ENCODE results near the gene IFNA6.
A peak's percentile ranks its signal among the peaks of the same experiment; 100 is the strongest.

The IFNA6 gene

DNA sequence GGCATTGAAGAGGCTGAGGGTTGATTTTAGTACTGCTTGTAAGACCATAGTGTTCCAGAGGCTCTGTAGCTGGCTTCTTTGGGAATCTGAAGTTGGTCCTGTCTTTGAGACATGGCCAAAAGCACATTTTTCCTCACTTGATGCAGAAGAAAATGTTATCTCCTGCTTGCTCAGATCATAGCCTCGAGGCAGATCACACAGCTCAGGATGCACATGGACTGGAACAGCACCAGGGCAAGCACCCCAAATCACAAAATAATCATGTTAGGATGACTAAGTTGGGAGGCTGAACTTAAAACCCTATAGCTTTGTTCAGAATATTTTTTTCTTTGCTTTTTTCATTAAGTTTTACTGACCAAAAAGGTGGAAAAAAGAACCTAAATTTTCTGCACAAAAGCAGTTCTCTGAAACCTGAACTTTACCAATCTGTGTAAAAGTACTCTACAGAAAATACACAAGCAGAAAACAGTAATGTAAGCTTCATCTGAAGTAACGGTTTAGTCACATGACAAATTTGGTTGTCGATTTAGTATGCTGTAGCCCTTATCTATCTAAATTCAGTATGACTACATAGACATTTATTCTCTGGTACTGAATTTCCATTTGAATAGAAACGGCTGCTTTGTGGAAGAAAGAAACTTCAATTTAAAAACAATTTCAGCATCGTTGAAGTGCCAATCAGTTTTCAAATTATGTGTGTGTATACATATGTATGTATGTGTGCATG is 18.8 kb downstream of the IFNA6 start:
- no peak overlapping the region for H3K9ac ChIP-seq
- no peak overlapping the region for H3K4me3 ChIP-seq (ENCODE audit: low read depth, low read length)
- no peak for TF ChIP-seq CTCF (IDR thresholded peaks at IDR 0.05)
- no peaks in the 10 kb centered on the region for H3K4me1 ChIP-seq
- H3K36me3 ChIP-seq (ENCODE audit: control insufficient read depth, insufficient read depth, low read length), result no peaks in the 10 kb centered on the region
- no peak overlapping the region for H2AFZ ChIP-seq
- no peak overlapping the region for H3K27ac ChIP-seq
- peaks cover 15% of the 10 kb centered on the region for H3K79me2 ChIP-seq
- H3K27me3 ChIP-seq (ENCODE audit: control insufficient read depth, insufficient read depth, low read length), result no peaks in the 10 kb centered on the region
- H3K9me3 ChIP-seq (ENCODE audit: control insufficient read depth, low read length), result no peaks in the 10 kb centered on the region
- H3K4me2 ChIP-seq (ENCODE audit: low read length), result no peak overlapping the region

- H3K9me3 ChIP-seq (ENCODE audit: control insufficient read depth, low read length), result no peaks in the 10 kb centered on the region
- H3K4me1 ChIP-seq, result no peaks in the 10 kb centered on the region
- no peaks in the 10 kb centered on the region for H3K36me3 ChIP-seq (ENCODE audit: control insufficient read depth, insufficient read depth, low read length)
Measured at GRCh38 chr9:21326526-21327139, 24.1 kb downstream of the IFNA6 start.

GRCh38 chr9:21324047-21324446 is 26.6 kb downstream of the IFNA6 start:
- no peaks in the 10 kb centered on the region for H3K9me3 ChIP-seq (ENCODE audit: control insufficient read depth, low read length)
- no peak overlapping the region for H3K27ac ChIP-seq
- H3K79me2 ChIP-seq, result no peaks in the 10 kb centered on the region
- no peak overlapping the region for H3K4me3 ChIP-seq (ENCODE audit: low read depth, low read length)
- no peak overlapping the region for H3K4me2 ChIP-seq (ENCODE audit: low read length)
- H3K36me3 ChIP-seq (ENCODE audit: control insufficient read depth, insufficient read depth, low read length), result no peaks in the 10 kb centered on the region
- H3K27me3 ChIP-seq (ENCODE audit: control insufficient read depth, insufficient read depth, low read length), result no peaks in the 10 kb centered on the region
- no peaks in the 10 kb centered on the region for H3K4me1 ChIP-seq
- no peak overlapping the region for H2AFZ ChIP-seq
- no peak for TF ChIP-seq CTCF (IDR thresholded peaks at IDR 0.05)
- H3K9ac ChIP-seq, result no peak overlapping the region

More at GRCh38 chr9:21326526-21327139, 24.1 kb downstream of the IFNA6 start:
- peak; percentile 54 for TF ChIP-seq CTCF (IDR thresholded peaks at IDR 0.05)
- H3K4me2 ChIP-seq (ENCODE audit: low read length), result no peak overlapping the region
- H3K79me2 ChIP-seq, result no peaks in the 10 kb centered on the region
- H3K9ac ChIP-seq, result no peak overlapping the region
- no peak overlapping the region for H3K27ac ChIP-seq
- H3K27me3 ChIP-seq (ENCODE audit: control insufficient read depth, insufficient read depth, low read length), result no peaks in the 10 kb centered on the region
- H3K4me3 ChIP-seq (ENCODE audit: low read depth, low read length), result no peak overlapping the region
- H2AFZ ChIP-seq, result no peak overlapping the region

DNA sequence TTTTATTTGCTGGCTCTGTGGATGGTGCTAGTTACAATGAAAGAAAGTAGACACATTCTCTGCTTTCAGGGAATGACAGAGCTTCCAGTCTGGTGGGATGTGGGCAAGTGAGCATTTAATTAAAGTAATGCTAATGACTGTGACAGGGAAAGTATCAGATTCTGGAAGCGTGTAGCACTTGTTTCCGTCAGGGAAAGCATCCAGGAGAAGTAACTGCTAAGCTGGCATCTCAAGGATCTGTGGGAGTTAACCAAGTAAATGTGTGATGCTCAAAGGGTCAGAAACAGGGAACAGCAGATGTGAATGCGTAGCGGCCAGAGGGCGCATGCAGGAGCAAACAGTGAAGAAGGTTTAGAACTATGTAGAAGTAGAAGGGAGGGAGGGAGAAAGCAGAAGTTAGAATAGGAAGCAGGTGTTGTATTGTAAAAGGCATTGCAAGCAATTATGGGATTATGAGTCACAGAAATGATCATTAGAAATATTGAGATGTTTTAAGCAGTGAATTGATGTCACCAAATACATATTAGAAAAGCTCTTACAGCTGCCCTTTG is 27.7 kb downstream of the IFNA6 start:
- Histone ChIP-seq H3K27ac (no peak overlapping the region), H3K4me2 (ENCODE audit: low read length) (no peak overlapping the region), H3K4me1 (no peaks in the 10 kb centered on the region), H3K9me3 (ENCODE audit: control insufficient read depth, low read length) (no peaks in the 10 kb centered on the region), H3K9ac (no peak overlapping the region), H3K27me3 (ENCODE audit: control insufficient read depth, insufficient read depth, low read length) (no peaks in the 10 kb centered on the region), H3K79me2 (no peaks in the 10 kb centered on the region), H2AFZ (no peak overlapping the region), H3K4me3 (ENCODE audit: low read depth, low read length) (no peak overlapping the region), H3K36me3 (ENCODE audit: control insufficient read depth, insufficient read depth, low read length) (no peaks in the 10 kb centered on the region)
- no peak for TF ChIP-seq CTCF (IDR thresholded peaks at IDR 0.05)
